Ectodermal cell (in vitro differentiated cells): ENCODE data around the gene ZNF524. TPM values are rescaled to one million over a fixed set of nuclear protein-coding genes. Genes with fewer than 3 reads are reported as not detected.

Experiments used
- H3K27ac ChIP-seq: 2 replicates; pipeline ENCODE4 v1.7.0; 2013; ENCODE audit warnings: mild to moderate bottlenecking, low read depth, low read length; ENCODE audit not compliant: insufficient read depth, poor library complexity, severe bottlenecking
- H3K27me3 ChIP-seq: 2 replicates; pipeline ENCODE4 v1.7.0; 2013; ENCODE audit warnings: mild to moderate bottlenecking, low read length; ENCODE audit not compliant: insufficient read depth, control insufficient read depth, poor library complexity, severe bottlenecking
- H3K36me3 ChIP-seq: one replicate; pipeline ENCODE4 v1.7.0; 2013; ENCODE audit warnings: low read length; ENCODE audit not compliant: control insufficient read depth, insufficient read depth
- H3K4me1 ChIP-seq: one replicate; pipeline ENCODE4 v1.7.0; 2013; ENCODE audit warnings: low read length; ENCODE audit not compliant: control insufficient read depth, insufficient read depth
- H3K4me3 ChIP-seq: 2 replicates; pipeline ENCODE4 v1.7.0; 2013; ENCODE audit warnings: low read depth, low read length, control low read depth; ENCODE audit not compliant: insufficient read depth
- H3K9me3 ChIP-seq: 2 replicates; pipeline ENCODE4 v1.7.0; 2013; ENCODE audit warnings: mild to moderate bottlenecking, low read length, moderate library complexity; ENCODE audit not compliant: control insufficient read depth
- WGBS, 2 experiments: methylation state at CpG; one replicate each; pipeline ENCODE4 v1.1.7; 2013; ENCODE audit warnings: missing lambda C conversion rate in 2 of 2; 5-methylcytosine and 5-hydroxymethylcytosine counted together
- polyA plus RNA-seq, 4 experiments: library from polyadenylated mRNA; stranded (reverse); fragments of 50-300 nt; gene quantifications; one replicate each; pipeline ENCODE4 v1.2.3, GENCODE V29; 2013

ZNF524 gene, protein sequence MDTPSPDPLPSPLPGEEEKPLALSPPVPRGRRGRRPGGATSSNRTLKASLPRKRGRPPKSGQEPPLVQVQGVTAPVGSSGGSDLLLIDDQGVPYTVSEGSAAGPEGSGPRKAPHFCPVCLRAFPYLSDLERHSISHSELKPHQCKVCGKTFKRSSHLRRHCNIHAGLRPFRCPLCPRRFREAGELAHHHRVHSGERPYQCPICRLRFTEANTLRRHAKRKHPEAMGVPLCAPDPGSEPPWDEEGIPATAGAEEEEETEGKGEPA
- 6.8 TPM for polyA plus RNA-seq (2013, experiment 1 of 4)
- polyA plus RNA-seq (2013, experiment 2 of 4) = 5.1 TPM
- polyA plus RNA-seq (2013, experiment 3 of 4) = 4.3 TPM
- polyA plus RNA-seq (2013, experiment 4 of 4) = 4.6 TPM

DNA sequence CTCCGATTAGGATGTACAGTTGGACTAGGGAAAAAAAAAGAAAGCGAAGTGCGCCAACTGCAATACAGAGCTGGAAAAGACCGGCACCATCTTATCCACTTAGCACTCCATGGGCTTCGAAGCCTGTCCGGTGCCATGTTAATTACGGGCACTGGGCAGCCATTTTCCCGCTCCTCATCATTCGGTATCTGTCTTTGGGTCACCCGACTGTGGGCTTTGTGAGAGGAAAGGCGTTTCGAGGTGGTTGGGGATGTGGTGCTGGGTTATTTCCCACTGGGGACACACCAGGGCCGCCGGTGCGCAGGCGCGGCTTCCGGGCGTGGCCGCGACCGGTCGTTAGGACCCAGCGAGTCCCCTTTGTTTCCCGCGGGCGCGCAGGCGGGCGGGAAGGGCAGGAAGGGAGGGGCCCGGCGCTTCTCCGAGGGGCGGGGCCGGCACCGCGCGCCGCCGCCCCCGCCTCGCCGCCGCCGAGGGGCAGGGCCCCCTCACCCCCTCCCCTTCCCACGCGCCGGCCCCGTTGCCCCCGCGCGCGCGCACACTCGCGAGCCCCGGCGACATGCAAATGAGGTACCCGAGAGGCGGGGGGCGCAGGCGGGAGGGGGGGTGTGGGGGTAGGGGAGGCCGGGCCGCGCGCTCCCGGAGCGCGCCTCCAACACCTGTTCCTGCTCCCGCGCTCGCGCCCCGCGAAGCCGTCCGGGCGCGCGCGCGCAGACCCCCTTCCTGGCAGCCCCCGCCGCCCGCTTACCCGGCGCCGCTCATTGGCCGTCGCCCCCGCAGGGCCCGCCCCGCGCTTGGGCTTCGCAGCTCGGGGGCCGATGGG lies at the start of gene ZNF524:
Gene ZNF524, plus strand, starts transcription at position 447 of the 820 bp plus-strand sequence. CDS start 1,825 bp downstream, outside the sequence.
- Histone ChIP-seq H3K4me1 (peaks cover 12% of the 10 kb centered on the region), H3K27me3 (no peaks in the 10 kb centered on the region), H3K27ac (peak within 1 kb of the TSS; percentile 99), H3K9me3 (no peaks in the 10 kb centered on the region), H3K4me3 (peak within 1 kb of the TSS; percentile 62), H3K36me3 (peaks cover 10% of the 10 kb centered on the region)
- WGBS, 2 experiments = 0% methylated on average over 97 of the region's 97 CpGs

GRCh38 chr19:55550321-55550650 lies 49.8 kb upstream of the ZNF524 start:
- Histone ChIP-seq H3K4me3 (peak overlapping the region; percentile 44), H3K9me3 (no peaks in the 10 kb centered on the region), H3K4me1 (peaks cover 47% of the 10 kb centered on the region), H3K27me3 (no peaks in the 10 kb centered on the region), H3K27ac (peak overlapping the region; percentile 91), H3K36me3 (no peaks in the 10 kb centered on the region)
- WGBS, 2 experiments = 11 to 17% methylated on average over 4 to 6 of the region's 7 CpGs

- Histone ChIP-seq H3K36me3 (no peaks in the 10 kb centered on the region), H3K4me3 (no peak overlapping the region), H3K4me1 (peaks cover 29% of the 10 kb centered on the region), H3K27ac (no peak overlapping the region), H3K27me3 (no peaks in the 10 kb centered on the region), H3K9me3 (no peaks in the 10 kb centered on the region)
- 85 to 92% methylated on average over 5 of the region's 5 CpGs for WGBS, 2 experiments
Measured at GRCh38 chr19:55552206-55552605, 47.9 kb upstream of the ZNF524 start.

DNA sequence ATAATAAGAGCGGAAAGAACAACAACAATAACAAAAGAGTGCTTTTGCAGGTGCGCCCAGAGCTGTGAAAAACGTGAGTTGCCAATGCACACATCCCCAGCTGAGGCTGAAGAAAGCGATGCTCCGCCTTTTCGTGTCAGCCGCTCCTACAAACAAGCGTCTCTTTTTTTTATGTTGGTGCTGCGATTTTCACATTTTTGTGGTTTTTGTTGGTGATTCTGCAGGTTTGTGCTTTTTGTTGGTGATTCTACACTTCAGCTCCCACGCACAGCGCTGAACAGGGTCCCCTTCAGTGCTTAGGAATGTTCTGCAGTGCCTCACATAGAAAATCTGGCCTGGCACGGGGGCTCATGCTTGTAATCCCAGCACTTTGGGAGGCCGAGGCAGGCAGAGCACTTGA lies 47.5 kb upstream of the ZNF524 start:
- 38 to 43% methylated on average over 13 of the region's 13 CpGs for WGBS, 2 experiments
- Histone ChIP-seq H3K27ac (no peak overlapping the region), H3K4me3 (no peak overlapping the region), H3K36me3 (no peaks in the 10 kb centered on the region), H3K9me3 (no peaks in the 10 kb centered on the region), H3K4me1 (peaks cover 24% of the 10 kb centered on the region), H3K27me3 (no peaks in the 10 kb centered on the region)

DNA sequence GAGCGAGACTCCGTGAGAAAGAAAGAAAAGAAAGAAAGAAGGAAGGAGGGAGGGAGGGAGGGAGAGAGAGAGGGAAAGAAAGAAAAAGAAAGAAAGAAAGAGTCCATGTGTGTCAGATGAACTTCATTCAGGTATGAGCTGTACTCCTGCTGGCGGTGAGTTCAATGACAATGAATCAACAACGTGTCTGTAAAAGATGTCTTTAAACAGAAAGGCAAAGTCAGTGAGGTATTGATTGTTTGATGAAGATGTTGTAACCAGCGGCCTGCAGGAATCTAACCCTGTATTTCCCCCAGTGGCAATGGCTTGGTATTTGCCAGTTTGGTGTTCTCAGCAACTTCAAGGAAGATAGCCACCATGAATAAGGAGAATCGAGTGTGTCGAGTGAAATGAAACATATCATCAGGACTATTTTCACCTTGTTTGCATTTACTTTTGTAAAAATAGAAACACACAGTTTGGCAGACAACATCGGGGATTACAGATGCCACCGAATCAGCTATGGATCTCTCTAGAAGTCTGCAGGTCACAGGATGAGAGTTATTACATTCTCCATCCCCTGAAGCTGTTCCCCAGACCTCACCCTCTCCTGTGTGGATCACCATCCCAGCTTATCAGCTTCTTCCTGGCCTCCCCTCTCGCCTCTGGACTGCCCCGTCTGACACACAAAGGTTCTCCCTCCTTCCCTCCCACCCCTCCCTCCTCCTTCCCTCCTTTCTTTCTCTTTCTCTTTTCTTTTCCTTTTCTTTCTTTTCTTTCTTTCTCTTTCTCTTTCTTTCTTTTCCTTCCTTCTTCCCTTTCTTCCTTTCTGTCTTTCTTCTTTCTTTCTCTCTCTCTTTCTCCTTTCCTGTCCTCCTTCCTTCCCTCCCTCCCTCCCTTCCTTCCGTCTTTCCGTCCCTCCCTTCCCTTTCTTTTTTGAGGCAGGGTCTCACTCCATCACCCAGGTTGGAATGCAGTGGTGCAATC lies 46.6 kb upstream of the ZNF524 start:
- no peaks in the 10 kb centered on the region for H3K9me3 ChIP-seq
- H3K36me3 ChIP-seq = no peaks in the 10 kb centered on the region
- H3K4me1 ChIP-seq = peaks cover 20% of the 10 kb centered on the region
- no peaks in the 10 kb centered on the region for H3K27me3 ChIP-seq
- H3K4me3 ChIP-seq = no peak overlapping the region
- no peak overlapping the region for H3K27ac ChIP-seq
- 57 to 58% methylated on average over 13 of the region's 13 CpGs for WGBS, 2 experiments

DNA sequence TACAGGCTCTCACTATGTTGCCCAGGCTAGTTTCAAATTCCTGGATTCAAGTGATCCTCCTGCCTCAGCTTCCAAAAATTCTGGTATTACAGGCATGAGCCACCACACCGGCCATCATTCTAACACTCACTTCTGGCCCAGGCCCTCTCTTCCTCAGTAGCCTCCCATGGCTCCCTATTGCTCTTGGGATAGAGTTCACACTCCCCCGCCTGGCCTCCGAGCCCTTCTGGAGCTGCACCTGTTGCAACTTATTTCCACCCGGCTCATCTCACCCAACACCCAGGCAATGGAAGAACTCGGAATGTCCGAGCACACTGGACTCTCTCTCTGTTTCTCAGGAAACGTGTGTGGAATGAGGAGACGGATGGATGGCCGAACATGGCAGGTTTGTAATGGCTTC lies 45.8 kb upstream of the ZNF524 start:
- Histone ChIP-seq H3K36me3 (no peaks in the 10 kb centered on the region), H3K4me1 (peaks cover 20% of the 10 kb centered on the region), H3K4me3 (no peak overlapping the region), H3K27ac (no peak overlapping the region), H3K9me3 (no peaks in the 10 kb centered on the region), H3K27me3 (no peaks in the 10 kb centered on the region)
- 90 to 91% methylated on average over 9 of the region's 9 CpGs for WGBS, 2 experiments

DNA sequence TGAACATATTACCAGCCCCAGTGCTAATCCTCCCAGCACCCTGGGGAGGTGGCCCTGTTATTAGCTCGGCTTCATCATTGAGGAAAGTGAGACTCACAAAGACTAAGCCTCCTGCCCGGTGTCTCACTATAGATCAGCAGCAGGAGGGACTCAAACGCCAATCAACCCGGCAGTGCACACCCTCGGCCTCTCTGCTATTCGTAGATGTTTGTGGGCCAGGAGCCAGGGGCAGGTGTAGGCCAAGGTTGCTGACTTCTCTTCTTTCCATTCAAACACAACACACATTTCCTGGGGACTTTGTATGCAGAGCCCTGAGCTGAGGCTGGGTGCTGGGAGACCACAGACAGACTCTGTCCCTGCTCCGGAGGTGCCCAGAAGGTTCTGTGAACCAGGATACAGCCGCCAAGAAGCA lies 45.3 kb upstream of the ZNF524 start:
- H3K27ac ChIP-seq = no peak overlapping the region
- no peaks in the 10 kb centered on the region for H3K27me3 ChIP-seq
- H3K36me3 ChIP-seq = no peaks in the 10 kb centered on the region
- 47 to 50% methylated on average over 8 of the region's 8 CpGs for WGBS, 2 experiments
- H3K9me3 ChIP-seq = no peaks in the 10 kb centered on the region
- H3K4me1 ChIP-seq = peaks cover 17% of the 10 kb centered on the region
- no peak overlapping the region for H3K4me3 ChIP-seq

DNA sequence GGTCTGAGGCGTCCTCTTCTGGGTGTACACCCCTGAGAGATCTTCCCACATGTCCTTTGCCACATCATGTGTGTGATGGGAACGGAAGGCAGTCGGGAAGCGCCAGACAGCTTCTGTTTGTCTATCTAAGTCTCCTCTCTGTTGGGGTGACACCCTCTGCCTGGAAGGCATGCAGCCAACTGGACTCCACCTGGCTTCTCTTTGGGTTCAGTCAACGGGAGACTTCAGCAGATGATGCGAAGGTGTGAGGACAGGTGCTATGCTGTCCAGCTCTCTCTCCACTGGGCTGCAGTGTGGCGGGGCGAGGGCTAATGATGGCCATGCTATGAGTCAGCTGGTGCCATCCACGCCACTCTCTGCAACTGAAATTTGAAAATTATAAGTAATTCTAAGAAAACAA lies 40.4 kb upstream of the ZNF524 start:
- peaks cover 6% of the 10 kb centered on the region for H3K4me1 ChIP-seq
- H3K27ac ChIP-seq = no peak overlapping the region
- no peaks in the 10 kb centered on the region for H3K9me3 ChIP-seq
- no peaks in the 10 kb centered on the region for H3K27me3 ChIP-seq
- H3K36me3 ChIP-seq = no peaks in the 10 kb centered on the region
- WGBS, 2 experiments = 90% methylated on average over 8 to 9 of the region's 9 CpGs
- H3K4me3 ChIP-seq = no peak overlapping the region

DNA sequence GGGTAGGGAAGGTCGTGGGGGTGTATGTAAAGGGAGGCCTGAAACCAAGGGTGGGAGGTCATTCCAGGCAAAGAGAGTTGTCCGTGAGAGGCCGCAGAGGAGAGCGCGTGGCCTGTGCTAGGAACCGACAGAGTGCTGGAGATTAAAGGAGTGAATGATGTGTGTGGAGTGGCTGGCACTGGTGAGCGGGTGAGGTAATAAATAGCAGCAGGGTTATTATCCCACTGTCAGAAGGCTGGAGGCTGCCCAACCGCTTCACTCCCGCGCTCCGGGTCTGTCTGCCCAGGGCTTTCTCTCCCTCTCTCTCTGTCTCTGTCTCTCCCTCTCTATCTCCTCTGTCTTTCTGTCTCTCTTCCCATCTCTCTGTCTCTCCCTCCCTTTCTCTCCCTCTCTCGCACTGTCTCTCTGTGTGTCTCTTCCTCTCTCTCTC lies 36.8 kb upstream of the ZNF524 start:
- Histone ChIP-seq H3K4me1 (no peaks in the 10 kb centered on the region), H3K27me3 (no peaks in the 10 kb centered on the region), H3K27ac (no peak overlapping the region), H3K36me3 (no peaks in the 10 kb centered on the region), H3K9me3 (no peaks in the 10 kb centered on the region), H3K4me3 (no peak overlapping the region)
- WGBS, 2 experiments = 78 to 80% methylated on average over 12 of the region's 12 CpGs
